ENCODE results near the gene ZNF616. TPM values are rescaled to one million over a fixed set of nuclear protein-coding genes. Genes with fewer than 3 reads are reported as not detected.

ZNF616 gene
- total and polyA plus RNA-seq, 2 experiments from 2014 or later: 13.3 to 28.3 TPM

- H3K36me3 ChIP-seq (ENCODE audit: insufficient read depth): peaks cover 6% of the 10 kb centered on the region; the same call in 1 of the 2 replicates
Observed at GRCh38 chr19:52102782-52103181, 37.0 kb downstream of the ZNF616 start.

More at GRCh38 chr19:52102782-52103181, 37.0 kb downstream of the ZNF616 start:
- Mint-ChIP-seq H3K27me3 (ENCODE audit: insufficient read depth, low read depth, poor library complexity) (peaks cover 6% of the 10 kb centered on the region), H3K27ac (no peak overlapping the region), H3K4me3 (no peak overlapping the region), H3K36me3 (ENCODE audit: low read depth) (peaks cover 24% of the 10 kb centered on the region), H3K4me1 (no peaks in the 10 kb centered on the region), H3K9me3 (peaks cover 85% of the 10 kb centered on the region)
- Histone ChIP-seq H3K4me2 (no peak overlapping the region), H3K4me3 (no peak overlapping the region), H4K20me1 (replicated peaks; ENCODE audit: insufficient read depth) (no peaks in the 10 kb centered on the region), H3K79me2 (replicated peaks; ENCODE audit: insufficient read depth) (no peaks in the 10 kb centered on the region), H2AFZ (no peak overlapping the region), H3K9me2 (ENCODE audit: insufficient read depth) (no peaks in the 10 kb centered on the region), H3K4me1 (ENCODE audit: insufficient read depth) (no peaks in the 10 kb centered on the region), H3K27me3 (ENCODE audit: insufficient read depth) (no peaks in the 10 kb centered on the region), H3F3A (replicated peaks; ENCODE audit: low read depth) (no peaks in the 10 kb centered on the region), H3K27ac (ENCODE audit: low read depth) (no peak overlapping the region)
- no peak for ATAC-seq
- TF ChIP-seq EZH2phosphoT487 (IDR thresholded peaks at IDR 0.05; ENCODE audit: unreplicated experiment) (no peak), POLR2AphosphoS5 (IDR thresholded peaks at IDR 0.05; ENCODE audit: low read depth) (no peak), REST (IDR thresholded peaks at IDR 0.05; ENCODE audit: unreplicated experiment) (no peak), ZNF462 (CRISPR knock-in tag; IDR thresholded peaks at IDR 0.05) (no peak), EZH2 (IDR thresholded peaks at IDR 0.05; ENCODE audit: low read depth, unreplicated experiment) (no peak), CREB1 (CRISPR knock-in tag; IDR thresholded peaks at IDR 0.05; ENCODE audit: low read depth) (no peak), STAT1 (IDR thresholded peaks at IDR 0.05; ENCODE audit: unreplicated experiment) (no peak), ZNF331 (CRISPR knock-in tag; IDR thresholded peaks at IDR 0.05; ENCODE audit: low read depth) (no peak), ZNF114 (CRISPR knock-in tag; IDR thresholded peaks at IDR 0.05) (no peak), JUNB (IDR thresholded peaks at IDR 0.05; ENCODE audit: unreplicated experiment) (no peak), NANOG (IDR thresholded peaks at IDR 0.05; ENCODE audit: borderline replicate concordance) (no peak), CTCF (conservative IDR thresholded peaks at IDR 0.05; ENCODE audit: low read depth in 2 of 2) (no peak), ETS1 (IDR thresholded peaks at IDR 0.05) (no peak)
- DNase-seq (ENCODE audit: low spot score): no peak
